HG03025 (cell line): ENCODE data around the gene SEC61A1.

Experiments
- ATAC-seq: cut with Tn5 transposase; IDR thresholded peaks from one replicate; pipeline ENCODE4 v1.9.1; 2021; ENCODE audit warnings: mild to moderate bottlenecking, moderate library complexity; ENCODE audit not compliant: unreplicated experiment, low FRiP score

The SEC61A1 gene

GRCh38 chr3:128103136-128103676 is 51.0 kb downstream of the SEC61A1 start:
- no peak for ATAC-seq

GRCh38 chr3:128107834-128108233 is 55.6 kb downstream of the SEC61A1 start:
- ATAC-seq, result no peak

- ATAC-seq, result no peak
These were observed 58.9 kb downstream of the SEC61A1 start for GRCh38 chr3:128111147-128111546.

- no peak for ATAC-seq
These were observed 60.2 kb downstream of the SEC61A1 start for GRCh38 chr3:128112357-128112968.

GRCh38 chr3:128113817-128114794 is 61.9 kb downstream of the SEC61A1 start:
- no peak for ATAC-seq
